GM19372 (cell line): ENCODE measurements around the gene PSMD13.

Experiments used
- ATAC-seq: cut with Tn5 transposase; IDR thresholded peaks from one replicate; pipeline ENCODE4 v1.9.1; 2021; ENCODE audit warnings: mild to moderate bottlenecking, low read depth, moderate library complexity; ENCODE audit not compliant: unreplicated experiment

Gene PSMD13

DNA sequence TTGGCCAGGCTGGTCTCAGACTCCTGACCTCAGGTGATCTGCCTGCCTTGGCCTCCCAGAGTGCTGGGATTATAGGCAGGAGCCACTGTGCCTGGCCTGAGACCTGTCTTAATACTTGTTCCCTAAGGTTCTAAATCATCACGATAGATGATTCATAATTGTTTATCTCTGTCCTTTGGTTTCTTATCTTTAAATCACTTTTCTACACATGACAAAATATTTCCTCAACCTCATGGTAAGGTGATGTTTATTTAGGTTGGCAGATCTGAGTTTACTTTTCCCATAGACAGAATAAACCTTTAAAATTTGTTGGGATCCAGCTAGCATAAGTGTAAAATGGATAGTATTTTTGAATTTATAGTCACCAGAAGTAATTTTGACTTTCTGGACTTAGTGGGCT lies 3.5 kb downstream of the PSMD13 start:
- no peak for ATAC-seq

DNA sequence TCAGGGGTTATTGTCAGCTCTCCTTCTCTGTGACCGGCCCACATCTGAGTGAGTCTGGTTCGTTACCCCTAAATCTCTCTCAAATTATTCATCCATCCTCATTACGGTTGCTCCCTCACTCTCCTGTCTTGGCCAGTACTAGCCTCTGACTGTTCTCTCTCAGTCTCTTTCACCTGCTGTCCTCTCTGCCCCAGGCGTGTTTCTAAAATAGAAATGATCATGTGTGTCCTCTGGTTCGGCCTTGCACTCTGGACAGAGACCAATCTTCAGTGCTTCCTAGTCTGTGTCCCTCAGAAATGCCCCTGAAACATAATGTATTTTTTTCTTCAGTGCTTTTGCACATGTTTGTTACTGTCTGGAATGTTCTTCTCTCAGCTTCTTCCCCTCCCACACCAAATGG lies 4.9 kb downstream of the PSMD13 start:
- no peak for ATAC-seq

DNA sequence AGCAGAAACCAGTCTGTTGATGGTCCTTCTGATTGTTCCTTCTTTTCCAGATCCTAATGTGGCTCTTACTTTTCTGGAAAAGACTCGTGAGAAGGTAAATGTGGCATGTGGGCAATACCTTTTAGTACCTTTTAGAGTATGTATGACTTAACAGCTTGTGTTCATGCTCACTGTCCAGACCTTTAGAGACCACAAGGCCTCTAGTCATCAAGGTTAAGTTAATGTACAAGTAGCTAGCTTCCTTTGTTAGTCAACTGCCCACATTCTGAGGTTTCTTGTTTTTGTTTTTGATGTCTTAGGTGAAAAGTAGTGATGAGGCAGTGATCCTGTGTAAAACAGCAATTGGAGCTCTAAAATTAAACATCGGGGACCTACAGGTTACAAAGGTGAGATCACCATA lies 7.6 kb downstream of the PSMD13 start:
- ATAC-seq = no peak

DNA sequence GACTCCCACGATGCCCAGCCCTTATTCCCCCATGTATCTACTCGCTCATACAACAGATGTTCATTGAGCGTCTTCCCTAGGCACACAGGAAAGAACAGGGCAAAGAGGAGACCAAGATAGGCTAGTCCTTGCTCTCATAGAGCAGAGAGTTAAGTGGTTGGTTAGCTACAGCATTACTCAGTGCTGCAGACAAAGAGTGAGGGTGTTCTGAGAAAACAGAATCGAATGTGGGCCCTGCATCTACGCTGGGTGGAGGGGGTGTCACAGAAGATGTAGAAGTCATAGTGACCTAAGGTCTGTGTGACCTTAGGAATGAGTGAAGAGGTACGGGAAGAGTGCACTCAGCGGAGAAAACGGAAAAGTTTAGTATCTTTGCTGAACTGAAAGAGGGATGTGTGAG lies 12.3 kb downstream of the PSMD13 start:
- ATAC-seq = no peak

DNA sequence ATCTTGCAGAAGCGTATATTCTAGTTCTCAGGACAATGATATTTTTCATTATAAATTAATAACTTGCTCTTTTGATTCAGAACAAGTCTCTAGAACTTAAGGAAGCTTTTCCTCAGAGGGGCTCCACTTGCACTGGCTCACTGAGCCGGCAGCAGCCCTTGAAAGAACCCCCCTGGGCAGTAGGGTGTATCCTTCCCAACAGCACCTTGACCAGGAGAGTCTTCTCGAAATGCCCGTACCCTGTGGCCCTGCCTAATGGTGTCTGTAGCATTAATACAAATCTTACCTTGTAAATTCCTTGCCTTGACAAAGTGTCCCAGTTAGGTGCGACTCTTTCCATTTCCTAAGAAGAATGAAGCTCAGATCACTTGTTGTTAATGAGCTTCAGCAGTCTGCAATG lies 13.5 kb downstream of the PSMD13 start:
- ATAC-seq = no peak

DNA sequence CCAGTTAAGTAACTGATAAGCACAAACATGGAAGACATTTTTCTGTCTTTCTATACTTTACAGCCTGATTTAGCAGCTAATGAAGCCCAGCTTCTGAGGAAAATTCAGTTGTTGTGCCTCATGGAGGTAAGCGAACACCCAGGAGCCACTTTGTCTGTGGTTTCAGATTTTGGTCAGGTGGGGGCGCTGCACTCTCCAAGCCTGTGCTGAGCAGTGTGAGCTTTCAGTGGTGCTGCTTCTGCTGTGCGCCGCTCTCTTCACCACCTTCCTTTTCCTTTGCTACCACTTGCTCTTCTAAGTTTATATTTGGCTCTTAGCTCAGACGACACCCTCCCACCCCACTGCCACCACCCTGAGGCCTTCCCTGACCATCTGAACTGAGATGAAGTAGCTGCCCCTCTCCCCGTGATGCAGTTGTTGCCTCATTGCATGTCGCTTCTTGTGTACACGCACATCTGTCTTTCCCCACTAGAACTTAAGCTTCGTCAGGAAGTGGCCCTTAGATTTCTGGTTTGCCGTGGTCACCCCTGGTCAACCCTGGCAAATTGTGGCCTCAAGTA lies 14.0 kb downstream of the PSMD13 start:
- no peak for ATAC-seq

DNA sequence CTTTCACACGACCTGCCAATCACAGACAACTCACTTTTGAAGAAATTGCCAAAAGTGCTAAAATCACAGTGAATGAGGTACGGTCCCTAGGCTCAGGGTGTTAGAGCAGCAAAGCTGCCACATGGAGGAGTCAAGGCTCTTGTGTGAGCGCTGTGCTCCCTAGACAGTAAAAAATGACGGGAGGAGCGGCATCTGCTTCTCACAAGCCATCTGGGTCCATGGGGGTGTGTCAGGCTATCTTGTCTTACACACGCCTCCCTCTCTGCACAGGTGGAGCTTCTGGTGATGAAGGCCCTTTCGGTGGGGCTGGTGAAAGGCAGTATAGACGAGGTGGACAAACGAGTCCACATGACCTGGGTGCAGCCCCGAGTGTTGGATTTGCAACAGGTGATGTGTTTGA lies 14.8 kb downstream of the PSMD13 start:
- ATAC-seq = no peak

DNA sequence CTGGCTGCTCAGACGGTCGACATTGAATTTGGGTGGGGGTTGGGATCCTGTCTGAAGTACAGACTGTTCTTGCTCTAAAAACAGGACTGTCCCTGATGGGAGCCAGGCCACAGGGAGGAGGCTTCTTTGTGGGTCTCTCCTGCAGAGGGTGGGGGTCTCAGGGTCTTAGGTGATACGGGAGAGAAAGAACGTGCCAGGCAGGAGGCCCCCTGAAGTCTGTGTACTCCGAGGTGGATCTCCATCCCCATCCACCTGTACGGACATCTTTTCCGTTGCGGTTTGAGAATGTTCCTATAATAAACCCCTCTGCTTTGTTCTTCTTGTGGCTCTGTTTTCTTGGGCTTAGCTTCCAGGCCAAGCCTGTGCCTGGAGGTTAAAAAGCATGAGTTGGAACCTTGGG lies 15.9 kb downstream of the PSMD13 start:
- ATAC-seq = no peak

DNA sequence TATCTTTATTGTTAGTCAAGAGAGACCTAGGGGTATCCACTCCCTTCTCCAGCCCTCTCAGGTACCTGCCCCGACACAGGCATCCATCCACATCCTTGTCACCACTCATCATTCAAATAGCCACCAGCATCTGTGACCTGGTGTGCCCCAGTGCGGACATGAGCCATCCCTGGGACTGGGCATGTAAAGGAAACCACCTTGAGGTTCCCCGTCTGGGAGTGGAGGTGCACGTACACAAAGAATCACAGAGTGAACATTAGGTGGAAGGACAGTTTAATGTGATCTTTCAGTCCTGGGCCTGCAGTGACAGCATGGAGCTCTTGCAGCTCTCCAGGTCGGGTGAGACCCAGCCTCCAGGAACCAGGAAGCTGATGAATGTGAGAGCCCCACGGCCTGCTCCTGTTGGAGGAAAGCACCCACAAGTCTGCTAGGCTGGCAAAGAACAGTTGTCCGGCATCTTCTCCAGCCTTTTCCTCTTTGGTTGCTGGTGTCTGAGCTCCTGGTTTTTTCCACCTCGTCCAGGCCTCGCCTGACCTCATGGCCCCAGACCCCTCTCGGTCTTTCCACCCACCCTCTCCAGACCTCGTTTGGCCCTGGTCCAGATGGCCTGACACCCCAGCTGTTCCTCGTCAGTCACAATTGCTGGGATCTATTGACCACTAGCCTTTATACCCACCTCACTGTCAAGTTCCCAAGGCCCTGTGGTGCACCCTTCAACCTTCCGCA lies 16.5 kb downstream of the PSMD13 start:
- no peak for ATAC-seq

DNA sequence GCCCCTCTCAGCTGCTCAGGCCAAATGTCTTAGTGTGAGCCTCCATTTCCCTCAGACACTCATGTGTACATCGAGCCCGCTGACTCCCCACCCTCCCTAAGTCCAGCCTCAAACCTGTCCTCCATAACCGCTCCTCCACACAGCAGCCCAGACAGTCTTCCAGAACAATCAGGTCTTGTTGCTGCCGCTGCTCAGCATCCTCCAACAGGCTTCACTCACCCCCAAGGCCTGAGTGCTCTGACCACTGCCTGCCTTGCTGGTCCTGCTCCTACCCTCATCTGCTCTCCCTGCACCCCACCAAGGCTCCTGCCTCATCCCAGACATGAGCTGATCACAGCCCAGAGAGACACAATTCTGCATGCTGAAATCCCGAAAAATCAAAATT lies 17.1 kb downstream of the PSMD13 start:
- no peak for ATAC-seq

DNA sequence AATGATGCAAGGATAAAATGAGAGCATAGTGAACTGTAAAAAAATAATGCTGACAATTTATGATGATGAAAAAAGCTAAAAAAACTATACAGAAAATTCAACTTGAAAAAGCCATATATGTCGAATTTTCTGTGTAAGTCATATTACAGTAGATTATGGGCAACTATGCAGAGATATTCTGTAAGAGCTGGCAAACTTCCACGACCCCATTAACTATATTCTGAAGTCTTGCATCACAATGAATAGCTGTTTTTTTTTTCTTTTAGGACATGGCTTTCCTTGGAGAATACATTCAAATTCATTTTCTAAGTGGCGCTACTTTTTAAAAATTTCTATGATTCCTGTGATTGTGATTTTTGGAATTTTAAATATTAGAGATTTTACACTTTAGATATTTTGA lies 18.4 kb downstream of the PSMD13 start:
- ATAC-seq = no peak

DNA sequence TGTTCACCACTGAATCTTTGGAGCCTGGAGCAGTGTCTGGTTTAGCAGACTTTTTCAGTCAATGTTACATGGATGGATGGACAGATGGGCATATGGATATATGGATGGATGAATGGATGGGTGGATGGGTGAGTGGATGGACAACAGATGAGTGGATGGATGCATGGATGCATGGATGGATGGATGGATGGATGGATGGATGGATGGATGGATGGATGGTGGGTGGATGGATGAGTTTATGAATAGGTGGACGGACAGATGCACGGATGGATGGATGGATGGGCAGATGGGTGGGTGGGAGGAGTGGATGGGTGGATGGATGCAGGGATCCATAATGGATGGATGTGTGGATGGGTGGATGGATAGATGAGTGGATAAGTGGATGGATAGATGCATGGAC lies 19.0 kb downstream of the PSMD13 start:
- ATAC-seq = no peak

DNA sequence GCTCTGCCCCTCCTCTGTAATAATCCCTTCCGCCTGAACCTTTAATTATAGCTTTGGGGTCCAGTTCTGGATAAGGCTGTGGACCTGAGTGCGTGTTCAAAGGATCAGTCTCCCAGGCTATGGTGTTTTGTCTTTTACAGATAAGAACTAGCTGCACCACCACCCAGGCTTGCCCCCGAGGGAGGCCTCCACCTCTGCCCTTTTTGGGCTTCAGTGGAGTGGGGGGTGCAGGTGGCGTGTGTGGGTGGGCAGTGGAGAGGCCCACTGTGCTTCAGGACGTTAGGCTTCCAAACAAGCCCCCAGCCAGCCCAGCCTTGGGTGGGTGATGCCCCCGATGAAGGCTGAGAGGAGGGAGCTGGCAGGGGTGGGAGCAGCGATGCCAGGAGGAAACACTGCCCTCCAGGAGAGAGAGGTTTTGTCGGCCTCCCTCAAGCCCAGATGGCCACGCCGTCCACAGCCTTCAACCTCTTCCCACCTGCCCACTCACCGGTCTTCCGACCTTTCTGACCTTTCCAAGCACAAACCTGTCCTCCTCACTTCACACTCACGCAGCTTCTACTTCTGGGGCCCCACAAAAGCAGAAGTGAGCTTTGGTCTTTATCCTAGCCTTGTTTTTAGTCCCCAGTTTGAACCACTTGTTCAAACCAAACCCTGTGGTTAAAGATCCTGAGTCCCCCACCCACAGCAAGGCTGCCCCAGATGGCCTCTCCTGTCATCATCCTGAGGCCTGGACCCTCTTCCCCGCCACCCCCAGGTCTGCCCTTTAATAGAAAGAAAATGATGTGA lies 20.4 kb downstream of the PSMD13 start:
- no peak for ATAC-seq

DNA sequence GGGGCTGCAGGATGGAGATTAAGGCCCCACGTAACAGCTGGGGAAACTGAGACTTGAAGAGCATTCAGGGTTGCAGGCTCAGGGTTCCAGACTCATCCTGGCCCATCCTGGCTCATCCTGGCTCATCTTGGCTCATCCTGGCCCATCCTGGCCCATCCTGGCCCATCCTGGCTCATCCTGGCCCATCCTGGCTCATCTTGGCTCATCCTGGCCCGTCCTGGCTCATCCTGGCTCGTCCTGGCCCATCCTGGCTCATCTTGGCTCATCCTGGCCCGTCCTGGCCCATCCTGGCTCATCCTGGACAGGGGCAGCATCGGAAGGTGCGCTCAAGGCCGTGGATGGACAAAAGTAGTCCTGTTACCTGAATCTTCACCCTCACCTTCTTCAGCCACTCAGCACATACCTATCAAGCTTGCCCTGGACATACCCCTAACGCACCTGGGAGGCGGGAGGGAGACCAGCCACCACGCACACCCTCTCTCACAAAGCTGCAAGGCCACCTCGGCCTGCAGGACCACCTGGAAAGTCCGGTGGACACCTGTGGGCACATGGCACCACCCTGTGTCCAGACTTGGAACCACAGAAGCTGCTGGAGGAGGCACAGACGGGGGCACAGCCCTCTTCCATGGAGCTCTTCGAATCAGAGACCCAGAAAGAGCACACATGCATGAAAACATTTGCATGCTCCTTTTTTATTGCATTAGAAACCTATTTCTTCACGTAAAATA lies 21.2 kb downstream of the PSMD13 start:
- no peak for ATAC-seq

DNA sequence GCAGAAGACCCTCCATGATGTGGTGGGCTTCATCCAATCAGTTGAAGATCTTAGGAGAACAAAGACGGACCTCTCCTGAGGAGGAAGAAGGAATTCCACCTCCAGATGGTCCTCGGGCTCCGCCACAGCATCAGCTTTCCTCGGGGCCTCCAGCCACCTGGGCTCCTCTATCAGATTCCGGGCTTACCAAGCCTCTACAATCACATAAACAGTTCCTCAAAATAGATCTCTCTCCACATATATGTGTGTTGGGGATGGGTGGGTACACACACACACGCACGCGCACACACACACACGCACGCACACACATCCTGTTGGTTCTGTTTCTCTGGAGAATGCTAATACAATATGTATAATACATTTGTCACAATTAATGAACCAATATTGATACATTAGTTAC lies 22.6 kb downstream of the PSMD13 start:
- ATAC-seq = no peak

DNA sequence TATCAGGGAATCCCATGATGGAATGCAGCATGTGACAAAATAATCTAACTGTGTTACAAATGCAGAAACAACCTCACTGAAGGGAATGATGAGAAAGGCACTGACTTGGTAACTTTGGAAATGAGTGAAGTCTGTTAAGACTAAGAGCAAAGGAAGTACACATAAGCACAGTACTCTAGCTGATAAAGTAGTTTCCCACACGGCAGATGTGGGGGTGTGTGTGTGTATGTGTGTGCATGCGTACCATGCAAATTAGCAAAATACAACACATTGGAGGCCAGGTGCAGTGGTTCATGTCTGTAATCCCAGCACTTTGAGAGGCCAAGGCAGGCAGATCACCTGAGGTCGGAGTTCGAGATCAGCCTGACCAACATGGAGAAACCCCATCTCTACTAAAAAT lies 24.8 kb downstream of the PSMD13 start:
- ATAC-seq = no peak

DNA sequence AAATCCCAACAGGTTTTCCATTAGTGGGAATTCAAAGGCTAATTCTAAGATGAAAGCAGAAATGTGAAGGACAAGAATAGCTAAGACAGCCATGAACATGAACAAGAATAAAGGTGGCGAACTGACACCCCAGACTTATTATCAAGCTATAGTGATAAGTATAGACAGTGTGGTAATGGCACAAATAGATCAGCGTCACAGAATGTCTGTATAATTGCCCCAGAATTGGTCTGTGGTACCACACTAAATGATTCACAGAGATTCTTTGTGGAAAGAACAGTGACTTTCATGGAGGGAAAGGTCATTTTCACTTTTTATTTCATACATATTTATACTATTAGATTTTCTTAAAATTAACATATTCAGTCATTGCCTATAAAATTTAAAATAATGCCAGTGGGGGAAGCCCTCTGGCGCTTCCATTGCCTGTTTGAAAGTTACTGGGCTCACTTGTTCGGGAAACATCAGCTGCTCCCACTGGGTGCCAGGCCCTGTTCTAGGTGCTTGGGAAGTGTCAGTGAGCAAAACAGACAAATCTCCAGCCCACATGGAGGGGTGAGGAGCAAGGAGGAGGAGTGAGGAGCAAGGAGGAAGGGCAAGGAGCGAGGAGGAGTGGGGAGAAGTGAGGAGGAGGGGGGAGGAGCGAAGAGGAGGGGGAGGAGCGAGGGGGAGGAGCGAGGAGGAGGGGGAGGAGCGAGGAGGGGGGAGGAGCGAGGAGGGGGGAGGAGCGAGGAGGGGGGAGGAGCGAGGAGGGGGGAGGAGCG lies 30.1 kb downstream of the PSMD13 start:
- no peak for ATAC-seq

DNA sequence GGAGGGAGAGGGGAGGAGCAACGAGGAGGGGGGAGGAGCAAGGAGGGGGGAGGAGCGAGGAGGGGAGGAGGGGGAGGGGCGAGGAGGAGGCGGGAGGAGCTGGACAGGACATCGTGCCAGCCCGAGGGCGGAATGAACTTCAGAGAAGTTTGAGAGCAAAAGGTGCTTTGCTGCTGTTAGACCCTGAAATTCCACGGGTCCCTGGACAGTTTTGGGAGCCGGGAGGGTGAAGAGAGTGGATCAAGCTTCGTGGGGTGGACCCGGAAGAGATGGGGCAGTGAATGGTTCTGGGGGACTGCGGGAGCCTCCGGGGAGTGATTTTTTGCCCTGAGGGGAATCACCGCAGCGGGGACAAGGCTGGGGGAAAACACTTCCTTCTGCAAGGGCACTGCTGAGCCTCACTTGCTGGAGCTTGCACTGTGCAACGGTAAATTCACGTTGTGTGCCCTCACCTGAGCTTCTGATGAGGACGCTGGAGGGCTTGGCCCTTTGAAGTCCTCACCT lies 30.8 kb downstream of the PSMD13 start:
- no peak for ATAC-seq

DNA sequence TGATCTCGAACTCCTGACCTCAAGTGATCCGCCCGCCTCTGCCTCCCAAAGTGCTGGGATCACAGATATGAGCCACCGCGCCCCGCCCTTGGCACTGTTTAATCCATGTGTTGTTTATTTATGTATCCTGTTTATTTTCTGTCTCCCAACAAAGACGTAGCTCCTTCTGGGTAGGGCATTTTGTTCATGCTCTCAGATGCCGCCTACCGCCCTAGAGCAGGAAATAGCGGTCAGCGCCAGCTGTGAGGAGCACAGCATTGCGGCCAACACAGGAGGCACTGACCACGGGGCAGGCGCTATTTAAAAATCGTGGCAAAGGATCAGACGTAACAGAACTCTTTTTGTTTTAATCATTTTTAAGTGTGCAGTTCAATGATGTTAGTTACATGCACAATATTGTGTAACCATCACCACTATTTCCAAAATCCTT lies 32.0 kb downstream of the PSMD13 start:
- ATAC-seq = peak; percentile 36

DNA sequence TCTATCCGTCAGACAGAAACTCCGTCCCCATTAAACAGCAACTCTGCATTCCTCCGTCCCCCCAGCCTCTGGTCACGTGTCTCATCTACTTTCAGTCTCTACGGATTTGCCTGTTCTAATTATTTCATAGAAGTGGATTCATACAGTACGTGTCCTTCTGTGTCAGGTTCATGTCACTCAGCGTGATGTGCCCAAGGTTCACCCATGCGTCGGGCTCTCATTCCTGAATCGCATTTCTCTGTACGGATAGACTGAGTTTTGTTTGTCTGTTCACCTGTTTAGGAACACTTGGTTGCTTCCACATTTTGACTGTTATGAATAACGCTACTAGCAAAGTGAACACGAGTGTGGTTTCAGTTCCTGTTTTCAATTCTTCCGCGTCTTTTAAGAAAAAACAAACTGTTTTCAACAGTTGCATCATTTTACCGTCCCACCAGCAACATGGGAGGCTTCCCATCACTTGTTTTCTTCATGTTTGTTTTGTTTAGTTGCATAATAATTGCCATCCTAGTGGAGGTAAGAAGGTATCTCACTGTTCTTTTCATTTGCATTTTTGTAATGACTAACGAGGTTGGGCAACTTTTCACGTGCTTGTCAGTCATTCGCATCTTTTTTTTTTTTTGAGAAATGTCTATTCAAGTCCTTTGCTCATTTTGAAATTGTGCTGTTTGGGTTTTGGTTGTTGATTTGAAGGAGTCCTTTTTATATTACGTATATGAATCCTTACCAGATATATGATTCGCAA lies 32.5 kb downstream of the PSMD13 start:
- peak; percentile 57 for ATAC-seq
